Transverse colon (tissue), 4 donors: ENCODE results near the gene REC8. TPM values are rescaled to one million over a fixed set of nuclear protein-coding genes. Genes with fewer than 3 reads are reported as not detected.
A peak's percentile ranks its signal among the peaks of the same experiment; 100 is the strongest.
"Not testable (repeated sequence)": the region's sequence is repeated elsewhere in the genome, so short reads cannot be mapped to it uniquely, and the experiment has no call there.

ENCODE experiments used
- DNase-seq: peaks from one replicate; pipeline ENCODE4 v3.0.0-alpha.2; 2019
- H3K27ac ChIP-seq, 4 donors: fragments of 200-600 bp; sonication (generic); 2 replicates each; pipeline ENCODE4 v1.5.1; 2016 to 2018; ENCODE audit warnings: inconsistent platforms in 4 of 4
- H3K27me3 ChIP-seq: fragments of 200-600 bp; sonication (generic); 2 replicates; pipeline ENCODE4 v1.5.1; 2017; ENCODE audit warnings: inconsistent platforms
- H3K36me3 ChIP-seq, 4 donors: fragments of 200-600 bp; sonication (generic); 2 replicates each; pipeline ENCODE4 v1.5.1; 2017 to 2019; ENCODE audit warnings: inconsistent platforms in 4 of 4
- H3K4me1 ChIP-seq, 4 donors: fragments of 200-600 bp; sonication (generic); 2 replicates each; pipeline ENCODE4 v1.5.1; 2017 to 2020; ENCODE audit warnings: inconsistent platforms in 4 of 4
- H3K4me3 ChIP-seq, 4 donors: fragments of 200-600 bp; sonication (generic); 1 replicate in 1 of 4; 2 replicates in 3 of 4; pipeline versions ENCODE4 v1.5.1 to v1.6.1; 2017 to 2019; ENCODE audit warnings: inconsistent platforms in 4 of 4
- H3K9me3 ChIP-seq, 2 donors: fragments of 200-600 bp; sonication (generic); 2 replicates each; pipeline ENCODE4 v1.5.1; 2017 to 2019; ENCODE audit warnings: inconsistent platforms in 2 of 2
- CTCF ChIP-seq, 5 experiments: fragments of 200-600 bp in 3 of 5; fragments of 450-650 bp in 2 of 5; sonication (generic) in 3 of 5; IDR thresholded peaks; 1 replicate in 2 of 5; 2 replicates in 3 of 5; pipeline ENCODE4 v1.5.1; 2016 to 2017; ENCODE audit warnings: antibody characterized with exemption in 5 of 5, inconsistent platforms in 3 of 5, mild to moderate bottlenecking in 2 of 5, moderate library complexity in 1 of 5
- EP300 ChIP-seq: sonication (generic); formaldehyde crosslinking; IDR thresholded peaks from one replicate; pipeline ENCODE4 v1.6.1; 2017; ENCODE audit warnings: antibody characterized with exemption, low read depth
- POLR2A ChIP-seq: fragments of 450-650 bp; IDR thresholded peaks from one replicate; pipeline ENCODE4 v1.6.1; 2016; ENCODE audit warnings: antibody characterized with exemption, mild to moderate bottlenecking, moderate library complexity
- POLR2AphosphoS5 ChIP-seq, 3 donors: sonication (generic); formaldehyde crosslinking; IDR thresholded peaks; one replicate each; pipeline ENCODE4 v1.6.1; 2016; ENCODE audit warnings: antibody characterized with exemption in 3 of 3
- WGBS, 2 donors: methylation state at CpG; one replicate each; pipeline ENCODE4 v1.1.5; 2018; ENCODE audit warnings: low coverage in 1 of 2; 5-methylcytosine and 5-hydroxymethylcytosine counted together
- in situ Hi-C, 4 donors: fragments of 200-750 bp; cut with MboI; loops; one replicate each; pipeline versions ENCODE4 v1.15.0 to v1.15.1; 2017; ENCODE audit warnings: low sequenced_read_pairs in 3 of 4, low pct_ligation_motif_present in 1 of 4, low pct_unique_long_range_greater_than_20kb in 1 of 4
- intact Hi-C: fragments of 100-400 bp; cut with DNase I; formaldehyde crosslinking; loops from one replicate; pipeline ENCODE4 v1.15.1; 2023; ENCODE audit warnings: low total_unique reads
- total RNA-seq, 4 donors: library from RNA; depleted of rRNA; stranded (reverse); fragments of >200 nt; gene quantifications; one replicate each; pipeline ENCODE4 v1.1.0, GENCODE V29; 2016

The REC8 gene
- total RNA-seq, 4 donors from 2014 or later = 11.3 to 112 (median 31.2) TPM

- peaks cover 15 to 34% (median 19%) of the 10 kb centered on the region in 4 donors for H3K4me1 ChIP-seq
- no peaks in the 10 kb centered on the region for H3K27me3 ChIP-seq
- no peaks in the 10 kb centered on the region for H3K9me3 ChIP-seq
- intact Hi-C loops (no loop called here), in situ Hi-C loops (no loop called here)
- TF ChIP-seq EP300 (no peak), POLR2AphosphoS5 (IDR thresholded peaks at IDR 0.05) (peak; percentile 87 to 94 (median 91)), POLR2A (peak; percentile 93), CTCF (IDR thresholded peaks at IDR 0.05) (peak; percentile 38 to 57 (median 42))
- peak; percentile 90 for DNase-seq
- peaks cover 0 to 3% (median under 1%) of the 10 kb centered on the region in 4 donors for H3K36me3 ChIP-seq
- peak within 1 kb of the TSS; percentile 88 to 97 (median 97) for H3K27ac ChIP-seq
- WGBS, 2 donors = 0% methylated on average over 40 of the region's 40 CpGs; no CpG with 5 or more reads in 1 of the 2 donors
- peak within 1 kb of the TSS; percentile 52 to 74 (median 69) for H3K4me3 ChIP-seq
Measured at GRCh38 chr14:24215495-24216344, 43.8 kb downstream of the REC8 start, which contains the start of gene MDP1. MDP1 (minus strand) TSS chr14:24216066; CDS start chr14:24215955, 111 bp downstream.

- 84 to 86% methylated on average over 2 of the region's 2 CpGs for WGBS, 2 donors
- no peak for DNase-seq
- Histone ChIP-seq H3K36me3 (no peaks in the 10 kb centered on the region), H3K27me3 (no peaks in the 10 kb centered on the region), H3K4me3 (peak overlapping the region in 1 of 4 donors; percentile 74), H3K4me1 (peaks cover 15 to 33% (median 19%) of the 10 kb centered on the region in 4 donors), H3K27ac (peak overlapping the region; percentile 88 to 97 (median 97)), H3K9me3 (no peaks in the 10 kb centered on the region)
- TF ChIP-seq POLR2A (no peak), EP300 (no peak), POLR2AphosphoS5 (IDR thresholded peaks at IDR 0.05) (no peak), CTCF (IDR thresholded peaks at IDR 0.05) (no peak)
- in situ Hi-C loops = no loop called here
- intact Hi-C loops = no loop called here
Measured at GRCh38 chr14:24216345-24216699, 44.4 kb downstream of the REC8 start.

DNA sequence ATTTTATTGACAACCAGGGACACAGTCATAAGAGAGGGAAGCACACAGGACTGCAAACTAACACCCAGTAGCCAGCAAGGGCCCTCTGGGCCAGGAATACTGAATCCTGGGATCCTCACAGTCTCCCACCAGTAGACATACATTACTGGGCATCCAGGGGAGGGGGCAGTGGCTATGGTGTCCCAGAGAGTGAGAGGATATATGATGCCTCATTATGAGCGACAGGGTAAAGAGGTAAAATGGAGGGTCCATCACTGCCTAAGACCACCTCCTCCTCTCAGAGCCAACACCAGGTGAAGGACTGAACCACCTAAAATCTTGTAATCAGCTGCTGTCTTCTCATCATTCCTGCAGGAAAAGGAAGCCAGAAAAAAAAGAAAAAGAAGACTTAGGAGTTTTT lies 45.0 kb downstream of the REC8 start:
- not testable (repeated sequence) for H3K27ac ChIP-seq, H3K27me3 ChIP-seq

GRCh38 chr14:24219080-24219479 lies 47.2 kb downstream of the REC8 start:
- no peaks in the 10 kb centered on the region for H3K36me3 ChIP-seq
- H3K4me3 ChIP-seq = no peak overlapping the region
- intact Hi-C loops = no loop called here
- H3K27me3 ChIP-seq = no peaks in the 10 kb centered on the region
- TF ChIP-seq POLR2AphosphoS5 (IDR thresholded peaks at IDR 0.05) (no peak), POLR2A (no peak), CTCF (IDR thresholded peaks at IDR 0.05) (no peak), EP300 (no peak)
- H3K27ac ChIP-seq = no peak overlapping the region
- DNase-seq = no peak
- in situ Hi-C loops = no loop called here
- H3K9me3 ChIP-seq = no peaks in the 10 kb centered on the region
- WGBS, 2 donors = 84% methylated on average over 4 of the region's 4 CpGs; no CpG with 5 or more reads in 1 of the 2 donors
- H3K4me1 ChIP-seq = peaks cover 4 to 18% (median 8%) of the 10 kb centered on the region in 4 donors

More for the DNA sequence above, 45.0 kb downstream of the REC8 start:
- H3K9me3 ChIP-seq, intact Hi-C loops, DNase-seq, H3K36me3 ChIP-seq, H3K4me3 ChIP-seq, in situ Hi-C loops: not testable (repeated sequence)
- WGBS, 2 donors = 94% methylated on average over 1 of the region's 1 CpG; no CpG with 5 or more reads in 1 of the 2 donors
- H3K4me1 ChIP-seq = peaks cover 15 to 31% (median 18%) of the 10 kb centered on the region in 4 donors
